Activated CD4-positive, CD25-positive, alpha-beta regulatory T cell treated with anti-CD3 and anti-CD28 coated beads, Interleukin-2, amount 50 U/mL, for 16 hours (primary cell): ENCODE measurements around the gene DUSP10.

Experiments
- DNase-seq: peaks from one replicate; pipeline ENCODE4 v3.0.0-alpha.2; 2020; ENCODE audit warnings: low read depth, low spot score

Gene DUSP10

GRCh38 chr1:221732052-221732451 lies 9.8 kb downstream of the DUSP10 start:
- DNase-seq = no peak

- DNase-seq = no peak
These were observed 12.0 kb downstream of the DUSP10 start for GRCh38 chr1:221729771-221730330.

GRCh38 chr1:221728037-221728505 lies 13.8 kb downstream of the DUSP10 start:
- no peak for DNase-seq

DNA sequence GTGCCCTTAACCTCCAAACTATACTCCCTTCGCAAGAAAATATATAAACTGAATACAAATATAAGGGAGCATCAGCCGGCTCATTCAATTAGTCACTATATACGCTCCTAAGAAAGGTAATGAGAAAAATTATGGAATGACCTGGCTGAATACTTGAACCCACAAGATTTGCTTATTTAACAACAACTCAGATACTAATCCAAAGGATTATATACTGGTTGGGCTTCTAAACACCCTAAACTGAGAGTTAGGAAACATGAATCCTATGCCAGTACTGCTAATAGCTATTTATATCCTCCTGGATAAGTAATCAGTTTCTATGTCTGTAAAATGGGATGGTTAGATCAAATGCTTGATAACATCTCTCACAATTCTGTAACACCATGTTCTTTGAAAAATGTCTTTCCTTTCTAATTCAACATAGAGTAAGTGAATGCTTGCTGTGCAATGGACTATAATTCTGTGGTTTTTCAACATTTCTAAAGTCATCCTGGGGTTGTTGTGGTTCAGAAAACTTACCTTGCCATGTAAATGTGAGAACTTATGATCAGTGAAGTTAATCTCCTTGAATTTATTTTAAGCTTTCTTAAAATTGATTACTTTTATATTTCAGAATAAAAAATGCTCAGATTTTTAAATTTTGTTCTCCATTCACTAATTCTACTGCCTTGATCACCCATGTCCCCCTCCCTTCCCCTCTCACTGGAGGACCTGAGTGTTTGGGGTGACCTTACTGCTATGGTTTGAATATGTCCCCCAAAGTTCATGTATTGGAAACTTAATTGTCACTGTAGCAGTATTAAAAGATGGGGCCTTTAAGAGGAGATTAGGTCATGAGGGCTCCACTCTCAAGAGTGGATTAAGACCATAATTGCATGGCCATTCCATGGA lies 14.5 kb downstream of the DUSP10 start:
- DNase-seq = no peak

DNA sequence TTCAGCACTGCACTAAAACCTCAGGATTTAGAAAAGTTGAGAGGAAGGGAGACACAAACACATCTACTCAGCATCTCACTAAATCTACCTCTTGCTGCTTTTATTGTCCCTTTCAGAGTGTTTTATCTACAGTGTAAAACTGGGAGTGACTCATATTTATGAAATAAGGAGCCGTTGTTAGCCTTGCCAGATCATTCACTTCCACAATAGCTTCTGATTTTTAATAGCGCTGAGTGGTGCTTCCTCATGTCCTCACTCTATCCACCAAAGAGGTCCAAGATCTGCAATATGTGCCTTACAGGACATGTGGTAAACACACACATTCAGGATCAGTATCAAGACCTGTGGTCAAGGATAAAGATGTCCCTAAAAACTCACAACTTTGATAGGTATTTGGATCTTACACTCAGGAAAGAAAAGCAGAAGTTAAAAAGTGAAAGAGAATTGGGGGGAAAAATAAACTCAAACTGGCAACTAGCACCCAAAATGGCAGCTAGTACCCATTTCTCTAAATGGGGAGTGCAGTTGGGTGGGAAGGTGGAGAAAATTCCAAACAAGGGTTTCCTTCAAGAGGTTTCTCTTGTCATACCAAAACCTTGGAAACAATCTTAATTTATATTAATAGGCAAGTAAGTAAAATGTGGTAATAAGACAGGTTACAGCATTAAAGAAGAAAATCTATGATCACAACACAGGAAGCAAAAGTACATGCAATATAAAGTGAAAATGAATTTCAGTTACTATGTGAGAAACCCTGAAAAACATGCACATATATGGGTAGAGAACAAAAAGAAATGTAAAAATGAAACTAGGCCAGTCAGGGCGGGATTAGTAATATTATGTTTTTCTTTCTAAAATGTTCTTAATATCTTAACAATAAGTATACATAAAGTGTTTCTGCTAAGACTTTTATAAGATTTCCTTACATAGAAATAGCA lies 15.9 kb downstream of the DUSP10 start:
- DNase-seq = no peak

DNA sequence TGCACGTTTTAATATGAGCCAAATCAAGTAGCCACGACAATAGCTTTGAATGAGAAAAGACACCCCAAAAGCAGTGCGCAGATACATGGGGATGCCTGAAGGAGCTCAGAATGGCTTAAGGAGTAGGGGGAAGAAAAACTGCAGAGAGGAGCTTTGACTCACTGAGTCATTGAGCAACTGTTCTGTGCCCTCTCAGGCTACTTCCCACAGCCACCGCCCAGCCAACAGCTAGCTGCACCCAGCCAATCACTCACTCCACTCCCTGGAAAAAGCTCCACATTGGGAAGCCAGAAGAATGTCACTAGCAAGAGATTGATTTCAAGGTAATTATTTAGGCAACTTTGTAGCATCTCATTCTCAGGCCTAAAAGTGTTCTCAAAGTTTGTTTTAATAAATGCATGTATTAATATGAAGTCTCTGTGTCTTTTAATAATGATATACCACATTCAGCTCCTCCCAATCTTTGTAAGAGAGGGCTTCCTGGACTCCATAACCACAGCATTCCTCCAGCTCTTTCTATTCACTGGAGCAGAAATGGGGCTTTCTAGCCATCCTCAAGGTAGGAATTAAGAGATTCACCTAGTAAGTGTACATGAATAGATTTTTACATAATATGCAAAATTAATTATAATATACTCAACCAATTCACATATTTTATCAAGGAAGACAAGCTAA lies 16.8 kb downstream of the DUSP10 start:
- DNase-seq = no peak

DNA sequence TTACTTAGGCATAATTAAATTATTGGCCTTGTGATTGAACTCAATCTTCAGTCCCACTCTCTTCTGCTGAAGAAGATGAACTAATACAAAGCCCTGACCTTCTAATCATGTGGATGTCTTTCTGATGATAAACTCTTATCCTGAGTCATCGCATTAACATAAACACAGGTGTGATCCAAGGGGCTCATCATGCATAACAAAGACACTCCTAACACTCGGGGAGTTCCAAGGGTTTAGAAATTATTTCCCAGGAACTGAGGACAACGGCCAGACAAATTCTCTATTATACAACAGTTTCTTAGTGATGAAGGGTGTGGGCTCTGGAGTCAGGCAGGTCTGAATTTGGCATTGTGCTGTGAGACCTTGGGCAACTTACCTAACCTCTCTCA lies 18.0 kb downstream of the DUSP10 start:
- no peak for DNase-seq

DNA sequence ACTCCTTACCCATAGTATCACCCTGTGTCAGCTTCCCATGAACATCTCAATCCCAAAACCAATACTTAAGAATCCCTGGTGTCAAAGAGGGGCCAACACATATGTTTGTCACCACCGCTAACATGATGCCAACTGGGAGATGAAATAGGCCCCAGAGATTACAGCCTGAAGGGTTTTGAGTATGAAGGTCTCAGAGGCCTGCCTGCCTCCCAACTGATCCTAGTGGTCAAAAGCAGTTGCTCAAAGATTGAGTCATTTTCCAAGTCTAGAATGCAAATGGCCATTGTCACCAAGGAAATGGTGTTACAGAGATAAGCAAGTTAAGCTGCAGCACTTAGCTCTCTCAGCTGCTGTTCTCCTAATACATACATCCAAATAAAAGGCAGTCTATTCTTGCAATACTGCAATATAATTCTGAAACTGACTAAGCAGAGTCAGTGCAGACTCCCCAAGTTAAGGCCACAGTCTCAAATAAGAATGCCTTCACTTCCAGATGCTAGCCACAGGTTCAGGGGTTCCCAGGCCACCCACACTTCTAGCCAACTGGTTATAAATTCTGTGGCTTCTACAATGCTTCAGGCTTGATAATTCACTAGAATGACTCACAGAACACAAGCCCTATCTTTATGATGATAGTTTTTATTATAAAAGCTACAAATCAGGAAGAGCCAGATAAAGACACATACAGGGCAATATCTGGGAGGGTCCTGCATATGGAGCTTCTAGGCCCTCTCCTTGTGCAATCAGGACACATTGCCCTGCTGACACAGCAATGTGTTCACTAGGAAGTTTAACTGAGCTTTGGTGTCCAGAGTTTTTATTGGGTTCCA lies 18.7 kb downstream of the DUSP10 start:
- DNase-seq = no peak

GRCh38 chr1:221722254-221723017 lies 19.5 kb downstream of the DUSP10 start:
- DNase-seq = no peak

DNA sequence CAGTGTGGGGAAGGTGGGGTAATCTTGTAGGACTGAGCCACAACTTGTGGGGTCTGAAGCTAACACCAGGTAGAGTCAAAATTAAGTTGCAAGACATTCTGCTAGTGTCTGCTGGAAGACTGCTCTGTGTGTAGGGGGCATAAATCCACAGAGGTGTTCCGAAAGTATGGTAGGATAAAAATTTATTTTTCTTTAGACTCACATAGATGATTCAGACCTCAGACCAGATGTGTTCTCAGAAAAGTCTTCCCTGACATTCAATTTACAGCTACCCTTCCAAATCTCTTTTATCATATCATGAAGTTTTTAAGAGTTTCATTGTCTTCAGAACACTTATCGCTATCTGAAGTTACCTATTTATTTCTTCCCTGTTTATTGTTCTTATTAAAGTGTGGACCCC lies 21.3 kb downstream of the DUSP10 start:
- DNase-seq = no peak

GRCh38 chr1:221719987-221720386 lies 21.9 kb downstream of the DUSP10 start:
- DNase-seq = no peak

- no peak for DNase-seq
These were observed 22.7 kb downstream of the DUSP10 start for GRCh38 chr1:221719278-221719597.

- DNase-seq = no peak
These were observed 23.3 kb downstream of the DUSP10 start for GRCh38 chr1:221718381-221719277.

GRCh38 chr1:221717485-221717853 lies 24.4 kb downstream of the DUSP10 start:
- DNase-seq = no peak

- no peak for DNase-seq
These were observed 25.0 kb downstream of the DUSP10 start for GRCh38 chr1:221716713-221717484.

GRCh38 chr1:221715321-221716169 lies 26.3 kb downstream of the DUSP10 start:
- no peak for DNase-seq
